ENCODE measurements around the gene PHF14. TPM values are rescaled to one million over a fixed set of nuclear protein-coding genes. Genes with fewer than 3 reads are reported as not detected.
"Not testable (repeated sequence)": the region's sequence is repeated elsewhere in the genome, so short reads cannot be mapped to it uniquely, and the experiment has no call there.

Gene PHF14
- total RNA-seq, 4 donors from 2014 or later, result 26.6 to 172 (median 42.9) TPM

DNA sequence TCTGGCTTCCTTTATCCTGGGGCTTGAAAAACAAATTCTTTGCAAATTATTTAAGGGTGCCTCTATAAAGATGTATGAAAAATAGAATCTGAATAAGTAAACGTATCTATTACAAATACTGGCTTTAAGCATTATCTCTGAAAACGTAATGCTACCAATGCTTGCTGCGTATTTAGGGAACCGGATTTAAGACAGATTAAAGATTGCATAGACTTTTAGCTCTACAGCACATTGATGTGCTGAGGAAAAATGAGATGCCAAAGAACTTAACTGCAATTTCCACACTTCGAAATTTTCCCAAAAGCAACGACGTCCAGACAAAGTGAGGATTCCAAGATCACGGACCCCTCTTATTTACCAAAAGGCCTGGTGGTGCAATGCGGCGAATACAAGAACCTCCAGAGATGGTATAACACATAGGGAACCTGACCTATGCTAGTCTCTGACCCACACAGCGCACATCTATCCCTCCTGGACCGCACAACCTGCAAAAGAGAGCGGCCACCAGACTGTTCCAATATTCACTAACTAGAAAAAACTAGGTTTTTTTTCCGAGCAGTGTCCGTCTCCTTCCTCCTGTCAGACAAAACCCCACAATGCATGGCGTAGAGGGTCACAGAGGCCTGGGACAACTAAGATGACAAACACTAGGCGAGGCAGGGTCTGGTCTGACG is 34.3 kb upstream of the PHF14 start:
- Histone ChIP-seq H3K9me3 (no peaks in the 10 kb centered on the region), H3K4me1 (peaks cover 0 to 23% (median 0%) of the 10 kb centered on the region in 4 donors), H3K4me3 (peak overlapping the region; percentile 60 to 92 (median 69)), H3K27me3 (no peaks in the 10 kb centered on the region), H3K36me3 (peaks cover 0 to 19% (median 0%) of the 10 kb centered on the region in 3 donors), H3K27ac (peak overlapping the region; percentile 84 to 98 (median 90))
- TF ChIP-seq, protein P1, sequence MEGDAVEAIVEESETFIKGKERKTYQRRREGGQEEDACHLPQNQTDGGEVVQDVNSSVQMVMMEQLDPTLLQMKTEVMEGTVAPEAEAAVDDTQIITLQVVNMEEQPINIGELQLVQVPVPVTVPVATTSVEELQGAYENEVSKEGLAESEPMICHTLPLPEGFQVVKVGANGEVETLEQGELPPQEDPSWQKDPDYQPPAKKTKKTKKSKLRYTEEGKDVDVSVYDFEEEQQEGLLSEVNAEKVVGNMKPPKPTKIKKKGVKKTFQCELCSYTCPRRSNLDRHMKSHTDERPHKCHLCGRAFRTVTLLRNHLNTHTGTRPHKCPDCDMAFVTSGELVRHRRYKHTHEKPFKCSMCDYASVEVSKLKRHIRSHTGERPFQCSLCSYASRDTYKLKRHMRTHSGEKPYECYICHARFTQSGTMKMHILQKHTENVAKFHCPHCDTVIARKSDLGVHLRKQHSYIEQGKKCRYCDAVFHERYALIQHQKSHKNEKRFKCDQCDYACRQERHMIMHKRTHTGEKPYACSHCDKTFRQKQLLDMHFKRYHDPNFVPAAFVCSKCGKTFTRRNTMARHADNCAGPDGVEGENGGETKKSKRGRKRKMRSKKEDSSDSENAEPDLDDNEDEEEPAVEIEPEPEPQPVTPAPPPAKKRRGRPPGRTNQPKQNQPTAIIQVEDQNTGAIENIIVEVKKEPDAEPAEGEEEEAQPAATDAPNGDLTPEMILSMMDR (IDR thresholded peaks at IDR 0.05), result no peak
- TF ChIP-seq POLR2A (IDR thresholded peaks at IDR 0.05), result no peak
- DNase-seq, result no peak

DNA sequence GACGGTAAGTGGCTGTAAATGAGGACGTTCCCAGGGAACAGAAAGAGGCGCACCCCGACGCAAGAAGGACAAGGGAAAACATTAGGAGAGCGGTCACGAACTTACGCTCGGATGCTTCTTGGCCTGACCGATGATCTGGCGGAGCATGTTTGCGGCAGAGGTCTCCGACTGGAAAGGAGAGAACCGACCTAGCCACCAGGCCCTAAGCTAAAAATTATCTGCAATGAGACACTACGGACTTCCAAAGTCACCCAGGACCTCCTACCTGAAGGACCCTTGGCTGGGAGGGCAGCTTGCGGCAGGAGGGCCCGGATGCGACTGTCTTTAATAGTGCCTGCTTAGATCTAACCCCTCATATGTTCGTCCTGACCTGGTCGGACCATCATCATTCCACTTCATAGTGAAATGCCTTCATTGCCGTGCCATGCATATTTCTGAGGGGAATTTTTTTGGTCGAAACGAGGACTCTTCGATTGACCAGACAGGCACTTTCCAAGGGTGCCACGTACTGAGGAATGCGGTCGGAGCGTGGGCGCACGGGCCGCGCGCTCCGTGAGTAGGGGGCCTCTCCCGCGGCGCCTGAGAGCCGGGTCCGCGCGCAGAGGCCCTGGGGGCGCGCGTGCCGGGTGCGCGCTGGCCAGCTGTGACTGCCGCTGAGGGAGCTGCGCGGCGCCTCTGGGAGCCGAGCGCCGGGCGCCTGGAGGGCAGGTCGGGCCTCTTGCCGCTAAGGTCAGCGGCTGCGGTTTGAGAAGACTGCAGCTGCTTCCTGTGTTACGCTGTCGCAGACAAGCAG is 33.6 kb upstream of the PHF14 start:
- H3K9me3 ChIP-seq, result no peaks in the 10 kb centered on the region
- peak overlapping the region; percentile 60 to 92 (median 69) for H3K4me3 ChIP-seq
- H3K27ac ChIP-seq, result peak overlapping the region; percentile 84 to 98 (median 90)
- no peaks in the 10 kb centered on the region for H3K27me3 ChIP-seq
- peak; percentile 79 to 89 for TF ChIP-seq POLR2A (IDR thresholded peaks at IDR 0.05)
- TF ChIP-seq, protein P1 (IDR thresholded peaks at IDR 0.05), result no peak
- H3K4me1 ChIP-seq, result peaks cover 0 to 23% (median 0%) of the 10 kb centered on the region in 4 donors
- DNase-seq, result peak; percentile 85 to 94 (median 89)
- H3K36me3 ChIP-seq, result peaks cover 0 to 19% (median 0%) of the 10 kb centered on the region in 3 donors

DNA sequence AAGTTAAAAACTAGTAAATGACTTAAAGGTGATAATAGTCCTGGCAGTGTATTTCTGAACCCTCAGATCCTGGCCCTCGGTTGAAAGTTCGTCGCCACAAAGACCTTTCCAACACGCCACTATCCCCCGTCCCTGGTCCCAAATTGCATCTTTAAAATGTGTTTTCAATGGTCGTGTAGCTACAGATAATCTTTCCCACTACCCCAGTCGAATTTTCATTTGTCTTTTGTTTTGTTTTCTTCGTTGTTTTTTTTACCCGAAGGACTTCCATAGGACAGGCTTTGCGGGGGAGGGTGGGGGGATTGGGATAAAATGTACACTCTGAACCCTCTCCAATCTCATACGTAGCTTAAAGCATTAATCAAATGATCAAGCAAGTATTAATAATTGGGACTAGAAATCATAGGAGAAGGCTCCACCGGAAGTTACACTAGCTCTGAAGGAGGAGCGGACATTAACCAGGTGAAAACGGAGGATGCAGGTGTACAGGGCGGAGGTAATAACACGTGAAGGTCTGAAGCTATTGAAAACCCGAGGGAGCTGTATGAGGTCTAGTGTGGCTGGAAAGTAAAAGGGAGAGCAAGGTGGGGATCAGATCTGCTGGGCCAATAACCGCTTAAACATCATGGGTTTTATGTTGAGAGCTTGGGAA is 32.8 kb upstream of the PHF14 start:
- Histone ChIP-seq H3K27ac (peak overlapping the region; percentile 84 to 98 (median 90)), H3K4me1 (peaks cover 0 to 23% (median 0%) of the 10 kb centered on the region in 4 donors), H3K27me3 (no peaks in the 10 kb centered on the region), H3K36me3 (peaks cover 0 to 12% (median 0%) of the 10 kb centered on the region in 3 donors), H3K9me3 (no peaks in the 10 kb centered on the region), H3K4me3 (peak overlapping the region; percentile 60 to 92 (median 69))
- TF ChIP-seq POLR2A (IDR thresholded peaks at IDR 0.05), result no peak
- TF ChIP-seq, protein P1 (IDR thresholded peaks at IDR 0.05), result no peak
- DNase-seq, result peak in 2 of 3 donors; percentile 49 to 66

DNA sequence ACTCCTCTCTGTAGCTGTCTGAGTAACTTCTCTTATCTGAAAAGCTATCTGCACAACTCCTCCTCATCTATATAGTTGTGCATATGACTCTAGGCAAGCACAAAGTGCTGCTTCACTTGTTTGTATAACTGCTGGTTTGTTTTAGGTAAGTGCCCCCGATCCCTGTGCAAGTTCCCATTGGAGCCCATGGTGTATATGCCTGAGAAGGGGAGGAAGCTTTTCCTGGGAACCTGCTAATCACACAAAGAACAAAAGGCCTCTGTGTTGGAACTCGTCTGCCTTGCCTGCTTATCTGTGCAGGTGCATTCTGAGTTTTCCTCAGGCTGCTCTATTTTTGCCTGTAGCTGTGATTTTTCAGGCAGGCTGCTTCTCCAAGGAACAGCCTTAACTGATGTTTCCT is 23.2 kb upstream of the PHF14 start:
- H3K27me3 ChIP-seq, result no peaks in the 10 kb centered on the region
- no peak overlapping the region for H3K4me3 ChIP-seq
- no peaks in the 10 kb centered on the region for H3K4me1 ChIP-seq
- H3K36me3 ChIP-seq, result no peaks in the 10 kb centered on the region
- no peaks in the 10 kb centered on the region for H3K9me3 ChIP-seq
- TF ChIP-seq POLR2A (IDR thresholded peaks at IDR 0.05), result no peak
- TF ChIP-seq, protein P1 (IDR thresholded peaks at IDR 0.05), result no peak
- H3K27ac ChIP-seq, result no peak overlapping the region
- no peak for DNase-seq

DNA sequence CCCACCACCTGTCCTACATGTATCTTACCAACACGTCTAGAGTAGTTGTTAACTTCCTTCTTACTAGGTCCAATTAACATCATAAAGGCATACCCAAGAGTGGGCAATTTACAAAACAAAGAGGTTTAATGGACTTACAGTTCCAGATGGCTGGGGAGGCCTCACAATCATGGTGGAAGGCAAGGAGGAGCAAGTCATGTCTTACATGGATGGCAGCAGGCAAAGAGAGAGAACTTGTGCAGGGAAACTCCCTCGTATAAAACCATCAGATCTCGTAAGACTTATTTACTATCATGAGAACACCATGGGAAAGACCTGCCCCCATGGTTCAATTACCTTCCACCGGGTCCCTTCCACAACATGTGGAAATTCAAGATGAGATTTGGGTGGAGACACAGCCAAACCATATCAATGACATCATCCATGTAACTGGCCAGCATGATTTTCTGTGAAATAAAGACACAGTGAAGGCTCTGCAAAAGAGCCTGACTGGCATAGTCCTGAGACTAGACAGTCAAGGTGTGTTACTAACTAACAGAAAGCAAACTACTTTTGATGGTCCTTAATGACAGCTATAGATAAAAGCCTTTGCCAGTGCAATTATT is 22.6 kb upstream of the PHF14 start:
- H3K9me3 ChIP-seq, H3K27me3 ChIP-seq, H3K27ac ChIP-seq, H3K4me1 ChIP-seq, H3K36me3 ChIP-seq, H3K4me3 ChIP-seq, DNase-seq: not testable (repeated sequence)
